Dendritic cell treated with granulocyte-macrophage colony-stimulating factor and Interleukin-4, amounts not matched to agents 40 ng/mL and 50 ng/mL, for 4 days (primary cell): ENCODE results near the gene EZH2.
A peak's percentile ranks its signal among the peaks of the same experiment; 100 is the strongest.

ENCODE experiments used
- H3K27ac Mint-ChIP-seq: one replicate; pipeline ENCODE4 v1.8.0; 2022; ENCODE audit warnings: mild to moderate bottlenecking, mixed read lengths
- H3K27me3 Mint-ChIP-seq: one replicate; pipeline ENCODE4 v1.8.0; 2022; ENCODE audit warnings: mild to moderate bottlenecking, mixed read lengths
- H3K36me3 Mint-ChIP-seq: one replicate; pipeline ENCODE4 v1.8.0; 2022; ENCODE audit warnings: low read depth, mixed read lengths
- H3K4me1 Mint-ChIP-seq: one replicate; pipeline ENCODE4 v1.8.0; 2022; ENCODE audit warnings: low read depth, mixed read lengths
- H3K4me3 Mint-ChIP-seq: one replicate; pipeline ENCODE4 v1.8.0; 2022; ENCODE audit warnings: mild to moderate bottlenecking, moderate library complexity, mixed read lengths
- H3K9me3 Mint-ChIP-seq: one replicate; pipeline ENCODE4 v1.8.0; 2022; ENCODE audit warnings: mixed read lengths
- intact Hi-C: fragments of 100-400 bp; cut with micrococcal nuclease; formaldehyde crosslinking; loops from one replicate; pipeline ENCODE4 v1.15.0; 2022

EZH2 gene

GRCh38 chr7:148862481-148862880 lies 21.6 kb downstream of the EZH2 start:
- intact Hi-C loops, result no loop called here
- Mint-ChIP-seq H3K27me3 (no peaks in the 10 kb centered on the region), H3K4me3 (no peak overlapping the region), H3K9me3 (peaks cover 1% of the 10 kb centered on the region), H3K4me1 (peaks cover 10% of the 10 kb centered on the region), H3K27ac (no peak overlapping the region), H3K36me3 (no peaks in the 10 kb centered on the region)

- no peaks in the 10 kb centered on the region for H3K27me3 Mint-ChIP-seq
- no peak overlapping the region for H3K4me3 Mint-ChIP-seq
- H3K27ac Mint-ChIP-seq, result no peak overlapping the region
- no peaks in the 10 kb centered on the region for H3K9me3 Mint-ChIP-seq
- H3K4me1 Mint-ChIP-seq, result peaks cover 24% of the 10 kb centered on the region
- intact Hi-C loops, result loop anchor here (10.0 kb wide), 1 partner anchor 226 kb away; no protein-coding TSS in a partner anchor
- H3K36me3 Mint-ChIP-seq, result no peaks in the 10 kb centered on the region
Observed at GRCh38 chr7:148858489-148858888, 25.6 kb downstream of the EZH2 start.

- intact Hi-C loops, result loop anchor here (10.0 kb wide), 1 partner anchor 228 kb away; no protein-coding TSS in a partner anchor
- peak overlapping the region; percentile 34 for H3K4me3 Mint-ChIP-seq
- H3K27me3 Mint-ChIP-seq, result no peaks in the 10 kb centered on the region
Observed at GRCh38 chr7:148856891-148857290, 27.2 kb downstream of the EZH2 start.

GRCh38 chr7:148856578-148856881 lies 27.6 kb downstream of the EZH2 start:
- no peaks in the 10 kb centered on the region for H3K36me3 Mint-ChIP-seq
- H3K9me3 Mint-ChIP-seq, result no peaks in the 10 kb centered on the region
- H3K27ac Mint-ChIP-seq, result peak overlapping the region; percentile 62
- H3K4me1 Mint-ChIP-seq, result peaks cover 31% of the 10 kb centered on the region
- H3K4me3 Mint-ChIP-seq, result peak overlapping the region; percentile 54
- no peaks in the 10 kb centered on the region for H3K27me3 Mint-ChIP-seq
- intact Hi-C loops, result loop anchor here (10.0 kb wide), 1 partner anchor 228 kb away; no protein-coding TSS in a partner anchor

More at GRCh38 chr7:148856891-148857290, 27.2 kb downstream of the EZH2 start:
- peaks cover 31% of the 10 kb centered on the region for H3K4me1 Mint-ChIP-seq
- H3K9me3 Mint-ChIP-seq, result no peaks in the 10 kb centered on the region
- H3K36me3 Mint-ChIP-seq, result no peaks in the 10 kb centered on the region
- peak overlapping the region; percentile 62 for H3K27ac Mint-ChIP-seq

- H3K27me3 Mint-ChIP-seq, result no peaks in the 10 kb centered on the region
- no peak overlapping the region for H3K27ac Mint-ChIP-seq
- no peaks in the 10 kb centered on the region for H3K9me3 Mint-ChIP-seq
- no peaks in the 10 kb centered on the region for H3K36me3 Mint-ChIP-seq
- no peak overlapping the region for H3K4me3 Mint-ChIP-seq
- H3K4me1 Mint-ChIP-seq, result peaks cover 31% of the 10 kb centered on the region
- intact Hi-C loops, result loop anchor here (10.0 kb wide), 1 partner anchor 230 kb away; no protein-coding TSS in a partner anchor
Observed at GRCh38 chr7:148854983-148855382, 29.1 kb downstream of the EZH2 start.

- H3K4me1 Mint-ChIP-seq, result peaks cover 27% of the 10 kb centered on the region
- intact Hi-C loops, result loop anchor here (10.0 kb wide), 1 partner anchor 233 kb away; no protein-coding TSS in a partner anchor
- no peak overlapping the region for H3K27ac Mint-ChIP-seq
- H3K27me3 Mint-ChIP-seq, result no peaks in the 10 kb centered on the region
- no peak overlapping the region for H3K4me3 Mint-ChIP-seq
- H3K9me3 Mint-ChIP-seq, result no peaks in the 10 kb centered on the region
- no peaks in the 10 kb centered on the region for H3K36me3 Mint-ChIP-seq
Observed at GRCh38 chr7:148852272-148852671, 31.8 kb downstream of the EZH2 start.

GRCh38 chr7:148850564-148850963 lies 33.5 kb downstream of the EZH2 start:
- Mint-ChIP-seq H3K4me3 (no peak overlapping the region), H3K27me3 (no peaks in the 10 kb centered on the region), H3K36me3 (no peaks in the 10 kb centered on the region), H3K27ac (no peak overlapping the region), H3K4me1 (peaks cover 13% of the 10 kb centered on the region), H3K9me3 (no peaks in the 10 kb centered on the region)
- intact Hi-C loops, result loop anchor here (10.0 kb wide), 1 partner anchor 234 kb away; no protein-coding TSS in a partner anchor

GRCh38 chr7:148849393-148850098 lies 34.5 kb downstream of the EZH2 start:
- intact Hi-C loops, result loop anchor here (10.0 kb wide), 1 partner anchor 235 kb away; no protein-coding TSS in a partner anchor
- H3K36me3 Mint-ChIP-seq, result no peaks in the 10 kb centered on the region
- H3K4me1 Mint-ChIP-seq, result peaks cover 13% of the 10 kb centered on the region
- H3K27ac Mint-ChIP-seq, result no peak overlapping the region
- no peaks in the 10 kb centered on the region for H3K27me3 Mint-ChIP-seq
- no peaks in the 10 kb centered on the region for H3K9me3 Mint-ChIP-seq
- no peak overlapping the region for H3K4me3 Mint-ChIP-seq

- Mint-ChIP-seq H3K36me3 (peaks cover 3% of the 10 kb centered on the region), H3K9me3 (no peaks in the 10 kb centered on the region), H3K27ac (no peak overlapping the region), H3K27me3 (no peaks in the 10 kb centered on the region), H3K4me3 (no peak overlapping the region), H3K4me1 (peaks cover 13% of the 10 kb centered on the region)
- intact Hi-C loops, result no loop called here
Observed at GRCh38 chr7:148847815-148848734, 36.0 kb downstream of the EZH2 start.

- Mint-ChIP-seq H3K9me3 (peaks cover 9% of the 10 kb centered on the region), H3K36me3 (peaks cover 25% of the 10 kb centered on the region), H3K27ac (no peak overlapping the region), H3K4me3 (no peak overlapping the region), H3K4me1 (peaks cover 21% of the 10 kb centered on the region), H3K27me3 (no peaks in the 10 kb centered on the region)
- intact Hi-C loops, result no loop called here
Observed at GRCh38 chr7:148838905-148839304, 45.2 kb downstream of the EZH2 start.

- Mint-ChIP-seq H3K27ac (no peak overlapping the region), H3K4me3 (no peak overlapping the region), H3K9me3 (peaks cover 9% of the 10 kb centered on the region), H3K36me3 (peaks cover 24% of the 10 kb centered on the region), H3K4me1 (peaks cover 21% of the 10 kb centered on the region), H3K27me3 (no peaks in the 10 kb centered on the region)
- intact Hi-C loops, result no loop called here
Observed at GRCh38 chr7:148835854-148836253, 48.2 kb downstream of the EZH2 start.

GRCh38 chr7:148834605-148835004 lies 49.5 kb downstream of the EZH2 start:
- H3K27ac Mint-ChIP-seq, result no peak overlapping the region
- H3K9me3 Mint-ChIP-seq, result peaks cover 9% of the 10 kb centered on the region
- H3K36me3 Mint-ChIP-seq, result peaks cover 34% of the 10 kb centered on the region
- H3K4me1 Mint-ChIP-seq, result peaks cover 19% of the 10 kb centered on the region
- H3K27me3 Mint-ChIP-seq, result no peaks in the 10 kb centered on the region
- intact Hi-C loops, result no loop called here
- no peak overlapping the region for H3K4me3 Mint-ChIP-seq

- Mint-ChIP-seq H3K4me1 (peaks cover 7% of the 10 kb centered on the region), H3K9me3 (no peaks in the 10 kb centered on the region), H3K36me3 (peaks cover 40% of the 10 kb centered on the region), H3K4me3 (no peak overlapping the region), H3K27me3 (no peaks in the 10 kb centered on the region), H3K27ac (no peak overlapping the region)
- intact Hi-C loops, result no loop called here
Observed at GRCh38 chr7:148831782-148832181, 52.3 kb downstream of the EZH2 start.
